NB4 (cell line): ENCODE data around the gene SPEF1.

Experiments
- POLR2A ChIP-seq: IDR thresholded peaks from 2 replicates; pipeline ENCODE4 v1.6.1; 2011; ENCODE audit warnings: mild to moderate bottlenecking; ENCODE audit not compliant: insufficient read length; ENCODE audit errors: extremely low read depth
- TF ChIP-seq, protein P1 (sequence below): IDR thresholded peaks from one replicate; pipeline ENCODE4 v1.5.1; 2012; ENCODE audit warnings: low read depth, low read length
- TF ChIP-seq, protein P2 (sequence below): IDR thresholded peaks from 2 replicates; pipeline ENCODE4 v1.6.1; 2011; ENCODE audit warnings: low read depth, low read length

DNA sequence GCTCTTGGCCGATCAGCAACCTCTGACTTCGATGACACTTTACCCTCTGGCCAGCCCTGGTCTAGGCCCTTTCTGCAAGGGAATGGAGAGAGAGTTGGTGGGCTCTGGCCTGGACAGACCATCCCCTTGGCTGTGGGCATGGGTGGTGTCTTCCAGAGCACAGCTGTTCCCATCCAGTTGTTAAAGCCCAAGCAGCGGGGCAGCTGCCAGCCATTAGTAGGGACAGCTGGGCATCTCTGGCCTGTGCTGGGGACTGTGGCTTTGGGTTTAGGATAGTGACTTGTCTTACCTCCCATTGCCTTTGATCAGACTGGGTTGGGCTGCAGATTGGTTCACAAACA, 17.6 kb upstream of the SPEF1 start:
- TF ChIP-seq, protein P1, sequence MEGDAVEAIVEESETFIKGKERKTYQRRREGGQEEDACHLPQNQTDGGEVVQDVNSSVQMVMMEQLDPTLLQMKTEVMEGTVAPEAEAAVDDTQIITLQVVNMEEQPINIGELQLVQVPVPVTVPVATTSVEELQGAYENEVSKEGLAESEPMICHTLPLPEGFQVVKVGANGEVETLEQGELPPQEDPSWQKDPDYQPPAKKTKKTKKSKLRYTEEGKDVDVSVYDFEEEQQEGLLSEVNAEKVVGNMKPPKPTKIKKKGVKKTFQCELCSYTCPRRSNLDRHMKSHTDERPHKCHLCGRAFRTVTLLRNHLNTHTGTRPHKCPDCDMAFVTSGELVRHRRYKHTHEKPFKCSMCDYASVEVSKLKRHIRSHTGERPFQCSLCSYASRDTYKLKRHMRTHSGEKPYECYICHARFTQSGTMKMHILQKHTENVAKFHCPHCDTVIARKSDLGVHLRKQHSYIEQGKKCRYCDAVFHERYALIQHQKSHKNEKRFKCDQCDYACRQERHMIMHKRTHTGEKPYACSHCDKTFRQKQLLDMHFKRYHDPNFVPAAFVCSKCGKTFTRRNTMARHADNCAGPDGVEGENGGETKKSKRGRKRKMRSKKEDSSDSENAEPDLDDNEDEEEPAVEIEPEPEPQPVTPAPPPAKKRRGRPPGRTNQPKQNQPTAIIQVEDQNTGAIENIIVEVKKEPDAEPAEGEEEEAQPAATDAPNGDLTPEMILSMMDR: no peak
- TF ChIP-seq POLR2A: no peak
- TF ChIP-seq, protein P2, sequence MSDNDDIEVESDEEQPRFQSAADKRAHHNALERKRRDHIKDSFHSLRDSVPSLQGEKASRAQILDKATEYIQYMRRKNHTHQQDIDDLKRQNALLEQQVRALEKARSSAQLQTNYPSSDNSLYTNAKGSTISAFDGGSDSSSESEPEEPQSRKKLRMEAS: no peak
